HepG2 (cell line): ENCODE measurements around the gene OGFR. TPM values are rescaled to one million over a fixed set of nuclear protein-coding genes. Genes with fewer than 3 reads are reported as not detected.

Experiments used
- ELF1 ChIP-seq: sonication (generic); formaldehyde crosslinking; IDR thresholded peaks from 2 replicates; pipeline ENCODE4 v1.4.0; 2020; ENCODE audit warnings: missing genetic modification reagents
- ERF ChIP-seq: IDR thresholded peaks from 2 replicates; pipeline ENCODE4 v1.6.1; 2018; ENCODE audit warnings: missing biosample characterization, missing genetic modification reagents
- HMG20B ChIP-seq: conservative IDR thresholded peaks from 2 replicates; pipeline ENCODE4 v1.6.1; 2016; ENCODE audit warnings: missing genetic modification reagents, missing compliant biosample characterization
- NFYC ChIP-seq: IDR thresholded peaks from 2 replicates; pipeline ENCODE4 v1.6.1; 2016; ENCODE audit warnings: missing genetic modification reagents, missing compliant biosample characterization
- PAX8 ChIP-seq: sonication (generic); formaldehyde crosslinking; IDR thresholded peaks from 2 replicates; pipeline ENCODE4 v1.8.0; 2022; ENCODE audit warnings: mild to moderate bottlenecking, missing genetic modification reagents, borderline replicate concordance
- PHF5A ChIP-seq: IDR thresholded peaks from one replicate; pipeline ENCODE4 v1.6.1; 2018; ENCODE audit warnings: low read depth, missing genetic modification reagents; ENCODE audit not compliant: unreplicated experiment
- RAD21 ChIP-seq: fragments of 450-650 bp; formaldehyde crosslinking; IDR thresholded peaks from 2 replicates; pipeline ENCODE4 v1.5.0; 2020; ENCODE audit warnings: mild to moderate bottlenecking
- RFXANK ChIP-seq: IDR thresholded peaks from 2 replicates; pipeline ENCODE4 v1.6.1; 2016
- SOX5 ChIP-seq: IDR thresholded peaks from 2 replicates; pipeline ENCODE4 v1.6.1; 2016; ENCODE audit warnings: borderline replicate concordance
- XBP1 ChIP-seq: sonication (generic); formaldehyde crosslinking; IDR thresholded peaks from 2 replicates; pipeline ENCODE4 v1.5.0; 2020; ENCODE audit warnings: missing genetic modification reagents
- ZNF12 ChIP-seq: sonication (generic); formaldehyde crosslinking; IDR thresholded peaks from 2 replicates; pipeline ENCODE4 v1.5.0; 2020; ENCODE audit warnings: missing genetic modification reagents
- ZNF616 ChIP-seq: sonication (generic); formaldehyde crosslinking; IDR thresholded peaks from 2 replicates; pipeline ENCODE4 v1.5.0; 2020; ENCODE audit warnings: low read depth, mild to moderate bottlenecking, missing genetic modification reagents
- ZNF713 ChIP-seq: sonication (generic); formaldehyde crosslinking; IDR thresholded peaks from 2 replicates; pipeline ENCODE4 v1.4.0; 2020; ENCODE audit warnings: mild to moderate bottlenecking, missing genetic modification reagents
- ZNF878 ChIP-seq: sonication (generic); formaldehyde crosslinking; IDR thresholded peaks from 2 replicates; pipeline ENCODE4 v1.8.1; 2023; ENCODE audit warnings: mild to moderate bottlenecking, missing genetic modification reagents, moderate library complexity
- ZNF883 ChIP-seq: sonication (generic); formaldehyde crosslinking; IDR thresholded peaks from 2 replicates; pipeline ENCODE4 v1.5.1; 2020; ENCODE audit warnings: mild to moderate bottlenecking, missing genetic modification reagents; ENCODE audit errors: not compliant biosample characterization
- polyA plus RNA-seq, 8 experiments: library from polyadenylated mRNA; depleted of rRNA in 3 of 8; stranded (reverse) in 7 of 8; unstranded in 1 of 8; fragments of >200 nt; fragmentation: Illumina TruSeq in 4 of 8; extraction: Trizol in 4 of 8; gene quantifications; 2 replicates each; pipeline versions ENCODE4 v1.2.1 to v1.2.3, GENCODE V29; 2011 to 2016; ENCODE audit warnings: low read depth in 4 of 8, missing spikeins in 1 of 8, mixed read lengths in 1 of 8; ENCODE audit not compliant: insufficient read depth in 1 of 8
- total RNA-seq, 5 experiments: library from RNA; depleted of rRNA; stranded (reverse); fragments of >200 nt; fragmentation: Illumina TruSeq; extraction: Trizol; gene quantifications; 2 replicates each; pipeline ENCODE4 v1.2.3, GENCODE V29; 2016; ENCODE audit warnings: low read depth in 1 of 5
- TF ChIP-seq, protein P1 (sequence below): sonication (generic); formaldehyde crosslinking; IDR thresholded peaks from 2 replicates; pipeline ENCODE4 v1.4.0; 2020; ENCODE audit warnings: missing genetic modification reagents, mild to moderate bottlenecking, borderline replicate concordance
- TF ChIP-seq, protein P2 (sequence below): sonication (generic); formaldehyde crosslinking; IDR thresholded peaks from 2 replicates; pipeline ENCODE4 v1.4.0; 2020; ENCODE audit warnings: mild to moderate bottlenecking, missing genetic modification reagents
- TF ChIP-seq, protein P3 (sequence below): sonication (generic); formaldehyde crosslinking; IDR thresholded peaks from 2 replicates; pipeline ENCODE4 v1.5.1; 2020; ENCODE audit warnings: mild to moderate bottlenecking, missing genetic modification reagents, moderate library complexity
- TF ChIP-seq, protein P4 (sequence below): sonication (generic); formaldehyde crosslinking; IDR thresholded peaks from 2 replicates; pipeline ENCODE4 v1.5.0; 2020; ENCODE audit warnings: missing genetic modification reagents, mild to moderate bottlenecking, borderline replicate concordance
- TF ChIP-seq, protein P5 (sequence below): sonication (generic); formaldehyde crosslinking; IDR thresholded peaks from 2 replicates; pipeline ENCODE4 v1.8.1; 2023; ENCODE audit warnings: mild to moderate bottlenecking, inconsistent platforms, moderate library complexity, missing genetic modification reagents, borderline replicate concordance
- TF ChIP-seq, protein P6 (sequence below): sonication (generic); formaldehyde crosslinking; IDR thresholded peaks from 2 replicates; pipeline ENCODE4 v1.8.1; 2023; ENCODE audit warnings: mild to moderate bottlenecking, missing genetic modification reagents

OGFR gene
- total and polyA plus RNA-seq, 2 of the 13 experiments (the other 11 are each of a cell fraction or from before 2014, with no cell fraction given): 47.7 to 81.8 TPM

DNA sequence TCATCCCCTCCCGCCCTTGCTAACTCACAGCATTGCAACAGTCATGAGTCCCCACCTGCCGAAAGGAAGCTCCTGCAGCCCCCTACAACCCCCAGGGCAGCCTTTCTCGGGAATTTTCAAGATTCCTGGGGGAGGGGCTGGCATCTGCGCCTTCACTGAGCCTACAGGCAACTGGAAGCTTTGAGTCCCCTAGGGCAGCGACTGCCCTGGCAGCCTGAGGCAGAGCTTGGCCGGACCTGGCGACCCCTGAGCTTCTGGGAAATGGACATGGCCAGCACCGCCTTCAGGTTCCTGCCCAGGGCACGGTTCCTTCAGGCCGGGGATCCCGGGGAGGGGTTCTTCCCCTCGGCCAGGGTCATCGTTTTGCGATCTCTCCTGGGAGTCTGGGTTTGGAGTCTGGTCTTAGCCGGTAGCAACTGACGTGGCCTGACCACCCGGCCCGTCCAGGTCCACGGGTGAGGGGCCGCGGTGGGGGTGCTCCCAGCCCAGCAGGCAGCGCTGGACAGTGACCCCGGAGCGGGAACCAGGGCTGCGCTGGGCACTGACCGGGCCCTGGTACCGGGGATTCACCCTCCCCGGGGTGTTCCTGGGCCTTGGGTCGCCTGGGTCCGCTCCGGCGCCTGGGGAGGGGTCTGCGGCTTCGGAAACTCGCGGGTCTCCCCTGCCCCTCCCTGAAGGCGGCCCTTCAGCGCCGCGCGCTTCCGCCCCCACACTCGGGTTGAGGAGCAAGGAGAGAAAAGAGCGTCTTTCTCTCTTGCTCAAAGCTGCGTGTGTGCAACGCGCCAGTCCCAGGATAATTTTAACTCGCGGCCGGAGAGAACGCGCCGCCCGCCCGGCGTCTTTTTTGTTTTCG lies 11.6 kb downstream of the OGFR start (continued):
- TF ChIP-seq, protein P1, sequence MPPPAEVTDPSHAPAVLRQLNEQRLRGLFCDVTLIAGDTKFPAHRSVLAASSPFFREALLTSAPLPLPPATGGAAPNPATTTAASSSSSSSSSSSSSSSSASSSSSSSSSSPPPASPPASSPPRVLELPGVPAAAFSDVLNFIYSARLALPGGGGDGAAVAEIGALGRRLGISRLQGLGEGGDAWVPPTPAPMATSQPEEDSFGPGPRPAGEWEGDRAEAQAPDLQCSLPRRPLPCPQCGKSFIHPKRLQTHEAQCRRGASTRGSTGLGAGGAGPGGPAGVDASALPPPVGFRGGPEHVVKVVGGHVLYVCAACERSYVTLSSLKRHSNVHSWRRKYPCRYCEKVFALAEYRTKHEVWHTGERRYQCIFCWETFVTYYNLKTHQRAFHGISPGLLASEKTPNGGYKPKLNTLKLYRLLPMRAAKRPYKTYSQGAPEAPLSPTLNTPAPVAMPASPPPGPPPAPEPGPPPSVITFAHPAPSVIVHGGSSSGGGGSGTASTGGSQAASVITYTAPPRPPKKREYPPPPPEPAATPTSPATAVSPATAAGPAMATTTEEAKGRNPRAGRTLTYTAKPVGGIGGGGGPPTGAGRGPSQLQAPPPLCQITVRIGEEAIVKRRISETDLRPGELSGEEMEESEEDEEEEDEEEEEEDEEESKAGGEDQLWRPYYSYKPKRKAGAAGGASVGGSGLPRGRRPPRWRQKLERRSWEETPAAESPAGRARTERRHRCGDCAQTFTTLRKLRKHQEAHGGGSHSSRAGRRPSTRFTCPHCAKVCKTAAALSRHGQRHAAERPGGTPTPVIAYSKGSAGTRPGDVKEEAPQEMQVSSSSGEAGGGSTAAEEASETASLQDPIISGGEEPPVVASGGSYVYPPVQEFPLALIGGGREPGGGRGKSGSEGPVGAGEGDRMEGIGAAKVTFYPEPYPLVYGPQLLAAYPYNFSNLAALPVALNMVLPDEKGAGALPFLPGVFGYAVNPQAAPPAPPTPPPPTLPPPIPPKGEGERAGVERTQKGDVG: no peak
- TF ChIP-seq PHF5A (CRISPR knock-in tag): no peak
- TF ChIP-seq RFXANK: no peak
- TF ChIP-seq PAX8 (CRISPR knock-in tag): no peak
- TF ChIP-seq, protein P2, sequence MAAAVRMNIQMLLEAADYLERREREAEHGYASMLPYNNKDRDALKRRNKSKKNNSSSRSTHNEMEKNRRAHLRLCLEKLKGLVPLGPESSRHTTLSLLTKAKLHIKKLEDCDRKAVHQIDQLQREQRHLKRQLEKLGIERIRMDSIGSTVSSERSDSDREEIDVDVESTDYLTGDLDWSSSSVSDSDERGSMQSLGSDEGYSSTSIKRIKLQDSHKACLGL: no peak
- no peak for TF ChIP-seq ZNF883 (CRISPR knock-in tag)
- TF ChIP-seq RAD21 (CRISPR knock-in tag): 0 out of 2 replicates have a peak, but pooled peaks have one; percentile 10
- TF ChIP-seq SOX5 (CRISPR knock-in tag): no peak
- no peak for TF ChIP-seq ERF
- TF ChIP-seq ELF1 (CRISPR knock-in tag): peak; percentile 8; the same call in 1 of the 2 replicates
- TF ChIP-seq, protein P3, sequence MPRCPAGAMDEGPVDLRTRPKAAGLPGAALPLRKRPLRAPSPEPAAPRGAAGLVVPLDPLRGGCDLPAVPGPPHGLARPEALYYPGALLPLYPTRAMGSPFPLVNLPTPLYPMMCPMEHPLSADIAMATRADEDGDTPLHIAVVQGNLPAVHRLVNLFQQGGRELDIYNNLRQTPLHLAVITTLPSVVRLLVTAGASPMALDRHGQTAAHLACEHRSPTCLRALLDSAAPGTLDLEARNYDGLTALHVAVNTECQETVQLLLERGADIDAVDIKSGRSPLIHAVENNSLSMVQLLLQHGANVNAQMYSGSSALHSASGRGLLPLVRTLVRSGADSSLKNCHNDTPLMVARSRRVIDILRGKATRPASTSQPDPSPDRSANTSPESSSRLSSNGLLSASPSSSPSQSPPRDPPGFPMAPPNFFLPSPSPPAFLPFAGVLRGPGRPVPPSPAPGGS: no peak
- no peak for TF ChIP-seq ZNF878 (CRISPR knock-in tag)
- TF ChIP-seq, protein P4, sequence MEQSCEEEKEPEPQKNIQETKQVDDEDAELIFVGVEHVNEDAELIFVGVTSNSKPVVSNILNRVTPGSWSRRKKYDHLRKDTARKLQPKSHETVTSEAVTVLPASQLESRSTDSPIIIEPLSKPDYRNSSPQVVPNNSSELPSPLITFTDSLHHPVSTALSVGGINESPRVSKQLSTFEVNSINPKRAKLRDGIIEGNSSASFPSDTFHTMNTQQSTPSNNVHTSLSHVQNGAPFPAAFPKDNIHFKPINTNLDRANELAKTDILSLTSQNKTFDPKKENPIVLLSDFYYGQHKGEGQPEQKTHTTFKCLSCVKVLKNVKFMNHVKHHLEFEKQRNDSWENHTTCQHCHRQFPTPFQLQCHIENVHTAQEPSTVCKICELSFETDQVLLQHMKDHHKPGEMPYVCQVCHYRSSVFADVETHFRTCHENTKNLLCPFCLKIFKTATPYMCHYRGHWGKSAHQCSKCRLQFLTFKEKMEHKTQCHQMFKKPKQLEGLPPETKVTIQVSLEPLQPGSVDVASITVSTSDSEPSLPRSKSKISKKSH (CRISPR knock-in tag): no peak
- TF ChIP-seq ZNF12 (CRISPR knock-in tag): no peak
- TF ChIP-seq, protein P5, sequence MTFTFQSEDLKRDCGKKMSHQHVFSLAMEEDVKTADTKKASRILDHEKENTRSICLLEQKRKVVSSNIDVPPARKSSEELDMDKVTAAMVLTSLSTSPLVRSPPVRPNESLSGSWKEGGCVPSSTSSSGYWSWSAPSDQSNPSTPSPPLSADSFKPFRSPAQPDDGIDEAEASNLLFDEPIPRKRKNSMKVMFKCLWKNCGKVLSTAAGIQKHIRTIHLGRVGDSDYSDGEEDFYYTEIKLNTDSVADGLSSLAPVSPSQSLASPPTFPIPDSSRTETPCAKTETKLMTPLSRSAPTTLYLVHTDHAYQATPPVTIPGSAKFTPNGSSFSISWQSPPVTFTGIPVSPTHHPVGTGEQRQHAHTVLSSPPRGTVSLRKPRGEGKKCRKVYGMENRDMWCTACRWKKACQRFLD: no peak
- no peak for TF ChIP-seq HMG20B (CRISPR knock-in tag)
- TF ChIP-seq, protein P6, sequence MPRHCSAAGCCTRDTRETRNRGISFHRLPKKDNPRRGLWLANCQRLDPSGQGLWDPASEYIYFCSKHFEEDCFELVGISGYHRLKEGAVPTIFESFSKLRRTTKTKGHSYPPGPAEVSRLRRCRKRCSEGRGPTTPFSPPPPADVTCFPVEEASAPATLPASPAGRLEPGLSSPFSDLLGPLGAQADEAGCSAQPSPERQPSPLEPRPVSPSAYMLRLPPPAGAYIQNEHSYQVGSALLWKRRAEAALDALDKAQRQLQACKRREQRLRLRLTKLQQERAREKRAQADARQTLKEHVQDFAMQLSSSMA: peak; percentile 27; the same call in 1 of the 2 replicates
- TF ChIP-seq NFYC: no peak
- no peak for TF ChIP-seq ZNF616 (CRISPR knock-in tag)
- no peak for TF ChIP-seq XBP1 (CRISPR knock-in tag)
- no peak for TF ChIP-seq ZNF713
